Activated T-helper 2 cell treated with anti-CD3 and anti-CD28 coated beads, Interferon-gamma antibody, Interleukin-2, Interleukin-4, amounts not matched to agents 10 μg/mL and 5 μg/mL and 100 μg/mL, durations not matched to agents 14 hours and 24 hours and 36 hours (primary cell): ENCODE data around the gene FKBP14. TPM values are rescaled to one million over a fixed set of nuclear protein-coding genes. Genes with fewer than 3 reads are reported as not detected.

ENCODE experiments used
- DNase-seq: peaks from one replicate; pipeline ENCODE4 v3.0.0; 2021; ENCODE audit warnings: low spot score
- H3K27ac Mint-ChIP-seq: one replicate; pipeline ENCODE4 v1.8.0; 2021; ENCODE audit warnings: mixed read lengths
- H3K27me3 Mint-ChIP-seq: one replicate; pipeline ENCODE4 v1.8.0; 2021; ENCODE audit warnings: low read depth, mixed read lengths
- H3K36me3 Mint-ChIP-seq: one replicate; pipeline ENCODE4 v1.8.0; 2021; ENCODE audit warnings: low read depth, mixed read lengths
- H3K4me1 Mint-ChIP-seq: one replicate; pipeline ENCODE4 v1.8.0; 2021; ENCODE audit warnings: low read depth, mixed read lengths
- H3K4me3 Mint-ChIP-seq: one replicate; pipeline ENCODE4 v1.8.0; 2021; ENCODE audit warnings: low read depth, mild to moderate bottlenecking, moderate library complexity, mixed read lengths
- H3K9me3 Mint-ChIP-seq: one replicate; pipeline ENCODE4 v1.8.0; 2021; ENCODE audit warnings: mixed read lengths
- intact Hi-C: fragments of 100-400 bp; cut with micrococcal nuclease; formaldehyde crosslinking; loops from one replicate; pipeline ENCODE4 v1.15.1; 2023
- total RNA-seq: library from RNA; stranded (reverse); gene quantifications from 2 replicates; pipeline ENCODE4 v1.2.3, GENCODE V29; 2022

FKBP14 gene
- total RNA-seq, 1 donor from 2014 or later: 8.0 TPM

GRCh38 chr7:30049173-30049572 lies 22.7 kb upstream of the FKBP14 start:
- Mint-ChIP-seq H3K9me3 (no peaks in the 10 kb centered on the region), H3K27me3 (no peaks in the 10 kb centered on the region), H3K4me3 (no peak overlapping the region), H3K36me3 (peaks cover 30% of the 10 kb centered on the region), H3K27ac (no peak overlapping the region), H3K4me1 (peaks cover 3% of the 10 kb centered on the region)
- no peak for DNase-seq
- intact Hi-C loops: no loop called here

- Mint-ChIP-seq H3K4me3 (no peak overlapping the region), H3K9me3 (no peaks in the 10 kb centered on the region), H3K27me3 (no peaks in the 10 kb centered on the region), H3K4me1 (peaks cover 3% of the 10 kb centered on the region), H3K36me3 (peaks cover 27% of the 10 kb centered on the region), H3K27ac (no peak overlapping the region)
- intact Hi-C loops: no loop called here
- no peak for DNase-seq
Measured at GRCh38 chr7:30048582-30048981, 22.1 kb upstream of the FKBP14 start.

GRCh38 chr7:30047124-30047523 lies 20.6 kb upstream of the FKBP14 start:
- H3K4me3 Mint-ChIP-seq: no peak overlapping the region
- DNase-seq: no peak
- no peaks in the 10 kb centered on the region for H3K9me3 Mint-ChIP-seq
- H3K36me3 Mint-ChIP-seq: peaks cover 24% of the 10 kb centered on the region
- no peak overlapping the region for H3K27ac Mint-ChIP-seq
- no peaks in the 10 kb centered on the region for H3K27me3 Mint-ChIP-seq
- H3K4me1 Mint-ChIP-seq: peaks cover 6% of the 10 kb centered on the region
- intact Hi-C loops: no loop called here

GRCh38 chr7:30046127-30046770 lies 19.7 kb upstream of the FKBP14 start:
- Mint-ChIP-seq H3K4me1 (peaks cover 6% of the 10 kb centered on the region), H3K4me3 (no peak overlapping the region), H3K27me3 (no peaks in the 10 kb centered on the region), H3K27ac (no peak overlapping the region), H3K9me3 (no peaks in the 10 kb centered on the region), H3K36me3 (peaks cover 22% of the 10 kb centered on the region)
- no peak for DNase-seq
- intact Hi-C loops: no loop called here

GRCh38 chr7:30041526-30042269 lies 15.2 kb upstream of the FKBP14 start:
- H3K4me1 Mint-ChIP-seq: peaks cover 10% of the 10 kb centered on the region
- H3K27me3 Mint-ChIP-seq: no peaks in the 10 kb centered on the region
- H3K9me3 Mint-ChIP-seq: no peaks in the 10 kb centered on the region
- intact Hi-C loops: no loop called here
- no peak overlapping the region for H3K4me3 Mint-ChIP-seq
- H3K27ac Mint-ChIP-seq: no peak overlapping the region
- peaks cover 9% of the 10 kb centered on the region for H3K36me3 Mint-ChIP-seq
- DNase-seq: no peak

GRCh38 chr7:30040938-30041337 lies 14.4 kb upstream of the FKBP14 start:
- no peaks in the 10 kb centered on the region for H3K27me3 Mint-ChIP-seq
- H3K4me3 Mint-ChIP-seq: no peak overlapping the region
- H3K9me3 Mint-ChIP-seq: no peaks in the 10 kb centered on the region

GRCh38 chr7:30038196-30038980 lies 11.9 kb upstream of the FKBP14 start:
- peaks cover 11% of the 10 kb centered on the region for H3K4me1 Mint-ChIP-seq
- DNase-seq: no peak
- no peaks in the 10 kb centered on the region for H3K9me3 Mint-ChIP-seq
- H3K27ac Mint-ChIP-seq: no peak overlapping the region
- no peaks in the 10 kb centered on the region for H3K27me3 Mint-ChIP-seq
- intact Hi-C loops: no loop called here
- no peak overlapping the region for H3K4me3 Mint-ChIP-seq
- H3K36me3 Mint-ChIP-seq: no peaks in the 10 kb centered on the region

More at GRCh38 chr7:30040938-30041337, 14.4 kb upstream of the FKBP14 start:
- intact Hi-C loops: no loop called here
- no peak for DNase-seq
- Mint-ChIP-seq H3K27ac (no peak overlapping the region), H3K36me3 (peaks cover 5% of the 10 kb centered on the region), H3K4me1 (peaks cover 10% of the 10 kb centered on the region)

GRCh38 chr7:30036220-30036619 lies 9.7 kb upstream of the FKBP14 start:
- H3K36me3 Mint-ChIP-seq: no peaks in the 10 kb centered on the region
- no peaks in the 10 kb centered on the region for H3K9me3 Mint-ChIP-seq
- intact Hi-C loops: no loop called here
- no peaks in the 10 kb centered on the region for H3K27me3 Mint-ChIP-seq
- no peak overlapping the region for H3K4me3 Mint-ChIP-seq
- H3K27ac Mint-ChIP-seq: no peak overlapping the region
- DNase-seq: no peak
- peaks cover 8% of the 10 kb centered on the region for H3K4me1 Mint-ChIP-seq

GRCh38 chr7:30034501-30034900 lies 8.0 kb upstream of the FKBP14 start:
- peaks cover 3% of the 10 kb centered on the region for H3K4me1 Mint-ChIP-seq
- no peak overlapping the region for H3K4me3 Mint-ChIP-seq
- H3K9me3 Mint-ChIP-seq: no peaks in the 10 kb centered on the region
- no peak overlapping the region for H3K27ac Mint-ChIP-seq
- no peaks in the 10 kb centered on the region for H3K36me3 Mint-ChIP-seq
- intact Hi-C loops: no loop called here
- no peaks in the 10 kb centered on the region for H3K27me3 Mint-ChIP-seq
- DNase-seq: no peak

- no peak overlapping the region for H3K4me3 Mint-ChIP-seq
- intact Hi-C loops: no loop called here
- no peak for DNase-seq
- no peaks in the 10 kb centered on the region for H3K27me3 Mint-ChIP-seq
- H3K36me3 Mint-ChIP-seq: no peaks in the 10 kb centered on the region
- H3K4me1 Mint-ChIP-seq: peaks cover 6% of the 10 kb centered on the region
- H3K9me3 Mint-ChIP-seq: no peaks in the 10 kb centered on the region
- H3K27ac Mint-ChIP-seq: no peak overlapping the region
Measured at GRCh38 chr7:30032310-30033125, 6.0 kb upstream of the FKBP14 start.

- no peak for DNase-seq
- no peaks in the 10 kb centered on the region for H3K27me3 Mint-ChIP-seq
- peaks cover 6% of the 10 kb centered on the region for H3K36me3 Mint-ChIP-seq
- no peaks in the 10 kb centered on the region for H3K9me3 Mint-ChIP-seq
- intact Hi-C loops: loop anchor here (1.0 to 5.0 kb wide), 6 partner anchors 33 to 475 kb away; partner anchors contain the start of genes GGCT, MTURN and SCRN1
- H3K27ac Mint-ChIP-seq: no peak overlapping the region
- H3K4me3 Mint-ChIP-seq: no peak overlapping the region
- peaks cover 24% of the 10 kb centered on the region for H3K4me1 Mint-ChIP-seq
Measured at GRCh38 chr7:30029696-30030095, 3.2 kb upstream of the FKBP14 start.
